HG02938 (cell line): ENCODE measurements around the gene PLEKHA6.

Source experiments
- ATAC-seq: cut with Tn5 transposase; IDR thresholded peaks from one replicate; pipeline ENCODE4 v1.9.1; 2021; ENCODE audit warnings: mild to moderate bottlenecking, moderate library complexity; ENCODE audit not compliant: unreplicated experiment

PLEKHA6 gene

DNA sequence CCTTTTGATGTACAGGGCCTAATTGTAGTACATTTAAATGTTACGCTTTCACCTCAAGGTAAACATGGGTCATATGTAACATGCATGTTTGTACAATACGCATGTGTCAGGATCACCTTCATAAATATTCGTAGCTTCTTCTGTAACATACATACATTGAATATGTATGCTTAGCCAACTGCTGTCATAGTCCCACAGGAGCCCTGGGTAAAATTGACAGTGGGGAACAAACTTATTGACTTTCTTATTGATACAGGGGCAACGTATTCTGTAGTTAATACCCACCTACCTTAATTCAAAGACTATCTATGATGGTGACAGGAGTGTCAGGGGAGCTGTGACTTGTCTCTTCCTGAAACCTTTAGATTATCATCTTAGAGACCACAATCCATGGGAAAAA, 189.9 kb downstream of the PLEKHA6 start:
- ATAC-seq, result no peak
